H9 (cell line): ENCODE results near the gene CYTH3. TPM values are rescaled to one million over a fixed set of nuclear protein-coding genes. Genes with fewer than 3 reads are reported as not detected.

Source experiments
- DNase-seq: peaks from one replicate; pipeline ENCODE4 v3.0.0-alpha.2; 2017
- H2AFZ ChIP-seq: one replicate; pipeline ENCODE4 v1.6.1; 2013; ENCODE audit warnings: mild to moderate bottlenecking, low read length, control low read depth, moderate library complexity
- H2AK5ac ChIP-seq: 2 replicates; pipeline ENCODE4 v1.6.1; 2013; ENCODE audit warnings: low read length, control low read depth, mixed read lengths; ENCODE audit not compliant: insufficient read length
- H2BK120ac ChIP-seq: one replicate; pipeline ENCODE4 v1.6.1; 2013; ENCODE audit warnings: low read depth, mild to moderate bottlenecking, low read length, control low read depth, inconsistent platforms; ENCODE audit not compliant: poor library complexity, severe bottlenecking
- H2BK12ac ChIP-seq: 2 replicates; pipeline ENCODE4 v1.6.1; 2013; ENCODE audit warnings: low read length, control low read depth, mixed read lengths, low read depth; ENCODE audit not compliant: insufficient read length
- H2BK15ac ChIP-seq: 2 replicates; pipeline ENCODE4 v1.6.1; 2013; ENCODE audit warnings: low read depth, low read length, control low read depth
- H2BK20ac ChIP-seq: one replicate; pipeline ENCODE4 v1.6.1; 2013; ENCODE audit warnings: low read depth, mild to moderate bottlenecking, low read length, control low read depth, inconsistent platforms; ENCODE audit not compliant: poor library complexity, severe bottlenecking
- H2BK5ac ChIP-seq: 2 replicates; pipeline ENCODE4 v1.6.1; 2013; ENCODE audit warnings: low read length, control low read depth, mixed read lengths; ENCODE audit not compliant: insufficient read length
- H3K14ac ChIP-seq: 2 replicates; pipeline ENCODE4 v1.6.1; 2013; ENCODE audit warnings: low read length, control low read depth; ENCODE audit not compliant: insufficient read depth
- H3K18ac ChIP-seq: 2 replicates; pipeline ENCODE4 v1.6.1; 2013; ENCODE audit warnings: low read depth, mild to moderate bottlenecking, mixed read lengths, low read length, control low read depth; ENCODE audit not compliant: insufficient read length
- H3K23ac ChIP-seq: 2 replicates; pipeline ENCODE4 v1.6.1; 2013; ENCODE audit warnings: low read length, control low read depth, mixed read lengths, low read depth; ENCODE audit not compliant: insufficient read length
- H3K23me2 ChIP-seq: 2 replicates; pipeline ENCODE4 v1.6.1; 2013; ENCODE audit warnings: low read depth, mild to moderate bottlenecking, mixed read lengths, low read length, control low read depth; ENCODE audit not compliant: insufficient read length, poor library complexity, severe bottlenecking
- H3K27ac ChIP-seq: 2 replicates; pipeline ENCODE4 v1.5.1; 2013; ENCODE audit warnings: low read length, control low read depth, mixed read lengths, low read depth; ENCODE audit not compliant: insufficient read length
- H3K27me3 ChIP-seq: 2 replicates; pipeline ENCODE4 v1.6.1; 2013; ENCODE audit warnings: low read length, control low read depth, inconsistent platforms; ENCODE audit not compliant: insufficient read depth
- H3K4ac ChIP-seq: 2 replicates; pipeline ENCODE4 v1.6.1; 2013; ENCODE audit warnings: low read depth, mild to moderate bottlenecking, control low read depth, inconsistent platforms, low read length, moderate library complexity
- H3K4me1 ChIP-seq: 2 replicates; pipeline ENCODE4 v1.6.1; 2013; ENCODE audit warnings: low read length, control low read depth, inconsistent platforms; ENCODE audit not compliant: insufficient read depth
- H3K4me2 ChIP-seq: 2 replicates; pipeline ENCODE4 v1.6.1; 2013; ENCODE audit warnings: low read length, control low read depth, mixed read lengths; ENCODE audit not compliant: insufficient read length, insufficient read depth
- H3K56ac ChIP-seq: 2 replicates; pipeline ENCODE4 v1.6.1; 2013; ENCODE audit warnings: low read depth, mild to moderate bottlenecking, mixed read lengths, low read length, control low read depth; ENCODE audit not compliant: insufficient read length
- H3K79me1 ChIP-seq: 2 replicates; pipeline ENCODE4 v1.6.1; 2013; ENCODE audit warnings: low read depth, mild to moderate bottlenecking, moderate library complexity, low read length, control low read depth, inconsistent platforms; ENCODE audit not compliant: insufficient read depth, poor library complexity, severe bottlenecking
- H3K79me2 ChIP-seq: 2 replicates; pipeline ENCODE4 v1.6.1; 2013; ENCODE audit warnings: low read length, control low read depth, inconsistent platforms; ENCODE audit not compliant: insufficient read depth
- H3K9ac ChIP-seq: 2 replicates; pipeline ENCODE4 v1.6.1; 2013; ENCODE audit warnings: low read length, control low read depth, mixed read lengths; ENCODE audit not compliant: insufficient read length; ENCODE audit errors: extremely low read depth
- H3K9me3 ChIP-seq: one replicate; pipeline ENCODE4 v1.6.1; 2013; ENCODE audit warnings: low read depth, low read length, inconsistent platforms; ENCODE audit not compliant: control insufficient read depth
- H3T11ph ChIP-seq: one replicate; pipeline ENCODE4 v1.6.1; 2013; ENCODE audit warnings: mild to moderate bottlenecking, low read length, control low read depth, inconsistent platforms
- H4K20me1 ChIP-seq: one replicate; pipeline ENCODE4 v1.6.1; 2013; ENCODE audit not compliant: control insufficient read depth, insufficient read length, insufficient read depth
- H4K5ac ChIP-seq: 2 replicates; pipeline ENCODE4 v1.6.1; 2013; ENCODE audit warnings: low read depth, mild to moderate bottlenecking, mixed read lengths, low read length, control low read depth; ENCODE audit not compliant: insufficient read length
- H4K8ac ChIP-seq: replicated peaks from 2 replicates; pipeline ENCODE4 v1.6.1; 2013; ENCODE audit warnings: low read length, control low read depth, mixed read lengths, low read depth; ENCODE audit not compliant: insufficient read length
- H4K91ac ChIP-seq: 2 replicates; pipeline ENCODE4 v1.6.1; 2013; ENCODE audit warnings: low read depth, mild to moderate bottlenecking, moderate library complexity, mixed read lengths, low read length, control low read depth; ENCODE audit not compliant: insufficient read length
- H3K27ac Mint-ChIP-seq, 3 experiments: 2 replicates in 2 of 3; 3 replicates in 1 of 3; pipeline ENCODE4 v1.8.0; 2020 to 2021; ENCODE audit warnings: mixed read lengths in 3 of 3, mild to moderate bottlenecking in 1 of 3, moderate library complexity in 1 of 3
- H3K27me3 Mint-ChIP-seq: 2 replicates; pipeline ENCODE4 v1.8.0; 2021; ENCODE audit warnings: low read depth, mild to moderate bottlenecking, moderate library complexity, mixed read lengths
- H3K36me3 Mint-ChIP-seq, 3 experiments: 2 replicates in 2 of 3; 3 replicates in 1 of 3; pipeline ENCODE4 v1.8.0; 2020 to 2021; ENCODE audit warnings: low read depth in 3 of 3, mixed read lengths in 3 of 3; ENCODE audit not compliant: insufficient read depth in 1 of 3
- H3K4me1 Mint-ChIP-seq, 2 experiments: 2 replicates each; pipeline ENCODE4 v1.8.0; 2020; ENCODE audit warnings: mixed read lengths in 2 of 2
- H3K4me3 Mint-ChIP-seq, 2 experiments: 2 replicates in 1 of 2; 3 replicates in 1 of 2; pipeline ENCODE4 v1.8.0; 2020 to 2021; ENCODE audit warnings: mild to moderate bottlenecking in 2 of 2, mixed read lengths in 2 of 2, moderate library complexity in 1 of 2
- H3K9me3 Mint-ChIP-seq, 2 experiments: 2 replicates in 1 of 2; 3 replicates in 1 of 2; pipeline ENCODE4 v1.8.0; 2020; ENCODE audit warnings: mild to moderate bottlenecking in 2 of 2, mixed read lengths in 2 of 2, moderate library complexity in 1 of 2
- CTCF ChIP-seq: fragments of 200-600 bp; sonication (generic); conservative IDR thresholded peaks from 3 replicates; pipeline ENCODE4 v1.8.0; 2021; ENCODE audit warnings: antibody characterized with exemption, mild to moderate bottlenecking
- WGBS: extraction: QIAGEN DNeasy Blood & Tissue Kit; methylation state at CpG from one replicate; pipeline ENCODE4 v1.1.7; 2013; ENCODE audit warnings: missing lambda C conversion rate, low lambda C conversion rate, mixed read lengths; ENCODE audit not compliant: insufficient read length; ENCODE audit errors: extremely low coverage; 5-methylcytosine and 5-hydroxymethylcytosine counted together
- long read RNA-seq: library from polyadenylated mRNA; unstranded; transcript quantifications from one replicate; pipeline ENCODE4 v2.0.0, GENCODE V29; 2020
- total RNA-seq: library from RNA; stranded (reverse); gene quantifications from 2 replicates; pipeline ENCODE4 v1.2.1, GENCODE V29; 2021

Gene CYTH3
- 9.6 and 12.3 TPM in 2 replicates for total RNA-seq
- long read RNA-seq, full-length matches to known transcripts: 1 of 12 reads
- long read RNA-seq, partial matches to known transcripts: 4 of 12 reads
- long read RNA-seq, other reads (novel, unspliced or antisense): 7 of 12 reads

- no peaks in the 10 kb centered on the region; the same call in 1 of the 2 replicates for H3K27me3 ChIP-seq
- no peak within 1 kb of the TSS for H4K91ac ChIP-seq
- H3T11ph ChIP-seq: no peak within 1 kb of the TSS
- H2BK20ac ChIP-seq: no peak within 1 kb of the TSS
- no peaks in the 10 kb centered on the region for H3K79me1 ChIP-seq
- no peak within 1 kb of the TSS for H3K27ac ChIP-seq
- H3K23ac ChIP-seq: no peak within 1 kb of the TSS
- peaks cover 3% of the 10 kb centered on the region for H4K20me1 ChIP-seq
- H2AK5ac ChIP-seq: no peak within 1 kb of the TSS
- WGBS: no CpG with 5 or more reads among the region's 67 CpGs
- H3K14ac ChIP-seq: 0 out of 2 replicates have a peak within 1 kb of the TSS, but pooled peaks have one; percentile 40
- DNase-seq: peak; percentile 83
- no peaks in the 10 kb centered on the region for H3K9me3 ChIP-seq
- Mint-ChIP-seq H3K4me3 (peak within 1 kb of the TSS; percentile 83 to 94), H3K9me3 (no peaks in the 10 kb centered on the region), H3K4me1 (peaks cover 37 to 38% of the 10 kb centered on the region in 2 experiments), H3K27ac (peak within 1 kb of the TSS in 1 of 3 experiments; percentile 94; a peak in 3 of 7 replicates), H3K27me3 (peaks cover 23% of the 10 kb centered on the region), H3K36me3 (no peaks in the 10 kb centered on the region)
- H2BK5ac ChIP-seq: no peak within 1 kb of the TSS
- no peak within 1 kb of the TSS for H3K4ac ChIP-seq
- no peak within 1 kb of the TSS for H2AFZ ChIP-seq
- H2BK120ac ChIP-seq: peak within 1 kb of the TSS; percentile 3
- no peak within 1 kb of the TSS for H3K56ac ChIP-seq
- peak within 1 kb of the TSS; percentile 56 for H3K9ac ChIP-seq
- peak within 1 kb of the TSS; percentile 100 for H3K4me2 ChIP-seq
- no peak within 1 kb of the TSS for H4K8ac ChIP-seq
- peaks cover 15% of the 10 kb centered on the region for H3K23me2 ChIP-seq
- no peak for TF ChIP-seq CTCF
- H3K4me1 ChIP-seq: peaks cover 6% of the 10 kb centered on the region; the same call in 1 of the 2 replicates
- H3K79me2 ChIP-seq: peaks cover 3% of the 10 kb centered on the region; the same call in 1 of the 2 replicates
- H3K18ac ChIP-seq: peak within 1 kb of the TSS; percentile 91
- H4K5ac ChIP-seq: no peak within 1 kb of the TSS
- 0 out of 2 replicates have a peak within 1 kb of the TSS, but pooled peaks have one; percentile 69 for H2BK15ac ChIP-seq
- H2BK12ac ChIP-seq: no peak within 1 kb of the TSS
Observed at GRCh38 chr7:6272481-6273323, at the start of gene CYTH3. CYTH3 (minus strand) TSS chr7:6272624; CDS start chr7:6272507, 117 bp downstream.
